ENCODE measurements around the gene COL5A3. TPM values are rescaled to one million over a fixed set of nuclear protein-coding genes. Genes with fewer than 3 reads are reported as not detected.

COL5A3 gene
- total and polyA plus RNA-seq, 7 donors: 3.7 to 10.6 (median 8.5) TPM

GRCh38 chr19:10009714-10010224, 535 bp downstream of the COL5A3 start:
- peaks cover 0 to 49% (median 19%) of the 10 kb centered on the region in 3 donors for H3K27me3 ChIP-seq (ENCODE audit: insufficient read depth in 3 of 3, low read length in 2 of 3)
- intact Hi-C loops (cut with DNase I): no loop called here

GRCh38 chr19:10008184-10008765, 2.0 kb downstream of the COL5A3 start:
- no peaks in the 10 kb centered on the region for H3K9me3 ChIP-seq
- no peak for TF ChIP-seq CTCF (IDR thresholded peaks at IDR 0.05)
- H3K36me3 ChIP-seq (ENCODE audit: insufficient read depth in 1 of 2, low read depth in 1 of 2): no peaks in the 10 kb centered on the region
- no peak for DNase-seq
- WGBS, 3 donors: 19 to 24% (median 22%) methylated on average over 11 of the region's 11 CpGs
- no peaks in the 10 kb centered on the region for H3K4me1 ChIP-seq
- peaks cover 0 to 49% (median 19%) of the 10 kb centered on the region in 3 donors for H3K27me3 ChIP-seq (ENCODE audit: insufficient read depth in 3 of 3, low read length in 2 of 3)
- H3K27ac ChIP-seq: peak overlapping the region; percentile 46
- ATAC-seq: no peak
- intact Hi-C loops (cut with DNase I): no loop called here
- H3K4me3 ChIP-seq: peak overlapping the region; percentile 24

More at GRCh38 chr19:10009714-10010224, 535 bp downstream of the COL5A3 start:
- Histone ChIP-seq H3K4me1 (no peaks in the 10 kb centered on the region), H3K4me3 (peak overlapping the region; percentile 57), H3K36me3 (ENCODE audit: insufficient read depth in 1 of 2, low read depth in 1 of 2) (no peaks in the 10 kb centered on the region), H3K9me3 (no peaks in the 10 kb centered on the region), H3K27ac (no peak overlapping the region)
- TF ChIP-seq CTCF (IDR thresholded peaks at IDR 0.05): no peak
- DNase-seq (no peak), ATAC-seq (no peak)
- 2 to 3% (median 2%) methylated on average over 21 to 22 of the region's 22 CpGs for WGBS, 3 donors

GRCh38 chr19:10007371-10008183, 2.7 kb downstream of the COL5A3 start:
- TF ChIP-seq CTCF (IDR thresholded peaks at IDR 0.05): no peak
- Histone ChIP-seq H3K4me1 (no peaks in the 10 kb centered on the region), H3K9me3 (no peaks in the 10 kb centered on the region), H3K27ac (peak overlapping the region; percentile 46), H3K27me3 (ENCODE audit: insufficient read depth in 3 of 3, low read length in 2 of 3) (peaks cover 0 to 45% (median 19%) of the 10 kb centered on the region in 3 donors), H3K4me3 (peak overlapping the region; percentile 24), H3K36me3 (ENCODE audit: insufficient read depth in 1 of 2, low read depth in 1 of 2) (no peaks in the 10 kb centered on the region)
- ATAC-seq (peak in 2 of 4 donors; percentile 10 to 28), DNase-seq (peak; percentile 62 to 76)
- WGBS, 3 donors: 26 to 27% (median 26%) methylated on average over 11 to 13 of the region's 13 CpGs
- intact Hi-C loops (cut with DNase I): no loop called here

- no peak overlapping the region for H3K4me3 ChIP-seq
- peak overlapping the region; percentile 25 for H3K27ac ChIP-seq
- intact Hi-C loops (cut with DNase I): no loop called here
- H3K4me1 ChIP-seq: no peaks in the 10 kb centered on the region
- H3K36me3 ChIP-seq (ENCODE audit: insufficient read depth in 1 of 2, low read depth in 1 of 2): no peaks in the 10 kb centered on the region
- TF ChIP-seq CTCF (IDR thresholded peaks at IDR 0.05): no peak
- H3K9me3 ChIP-seq: no peaks in the 10 kb centered on the region
- DNase-seq: no peak
- peak in 1 of 4 donors; percentile 7 for ATAC-seq
- H3K27me3 ChIP-seq (ENCODE audit: insufficient read depth in 3 of 3, low read length in 2 of 3): peaks cover 0 to 38% (median 16%) of the 10 kb centered on the region in 3 donors
Measured at GRCh38 chr19:10006752-10007323, 3.5 kb downstream of the COL5A3 start.

All from psoas muscle (tissue), 8 donors.